ACC112 (cell line): Measurements from ENCODE around the gene C1QTNF8.

Experiments used
- H2AFZ ChIP-seq: fragments of 200-600 bp; sonication (generic); one replicate; pipeline ENCODE4 v1.6.0; 2017; ENCODE audit warnings: antibody characterized with exemption, low read length; ENCODE audit not compliant: unreplicated experiment
- H3K27ac ChIP-seq: fragments of 200-600 bp; sonication (generic); 2 replicates; pipeline ENCODE4 v1.5.1; 2014; ENCODE audit warnings: low read depth, mild to moderate bottlenecking, antibody characterized with exemption, low read length, moderate library complexity
- H3K27me3 ChIP-seq: fragments of 200-600 bp; sonication (generic); 2 replicates; pipeline ENCODE4 v1.6.1; 2014; ENCODE audit warnings: mild to moderate bottlenecking, antibody characterized with exemption, low read length, moderate library complexity, mixed read lengths; ENCODE audit not compliant: insufficient read depth
- H3K36me3 ChIP-seq: fragments of 200-600 bp; sonication (generic); 2 replicates; pipeline ENCODE4 v1.6.1; 2016; ENCODE audit warnings: mild to moderate bottlenecking, antibody characterized with exemption, low read length, moderate library complexity, mixed read lengths; ENCODE audit not compliant: insufficient read depth
- H3K4me1 ChIP-seq: fragments of 200-600 bp; sonication (generic); one replicate; pipeline ENCODE4 v1.6.1; 2016; ENCODE audit warnings: low read length, mixed read lengths; ENCODE audit not compliant: insufficient read depth, unreplicated experiment, control insufficient read depth
- H3K4me3 ChIP-seq: fragments of 200-600 bp; sonication (generic); 2 replicates; pipeline ENCODE4 v1.5.1; 2014; ENCODE audit warnings: mild to moderate bottlenecking, low read depth, low read length
- H3K79me2 ChIP-seq: fragments of 200-600 bp; sonication (generic); one replicate; pipeline ENCODE4 v1.6.0; 2016; ENCODE audit warnings: low read length; ENCODE audit not compliant: control insufficient read depth, unreplicated experiment, insufficient read depth

The C1QTNF8 gene

DNA sequence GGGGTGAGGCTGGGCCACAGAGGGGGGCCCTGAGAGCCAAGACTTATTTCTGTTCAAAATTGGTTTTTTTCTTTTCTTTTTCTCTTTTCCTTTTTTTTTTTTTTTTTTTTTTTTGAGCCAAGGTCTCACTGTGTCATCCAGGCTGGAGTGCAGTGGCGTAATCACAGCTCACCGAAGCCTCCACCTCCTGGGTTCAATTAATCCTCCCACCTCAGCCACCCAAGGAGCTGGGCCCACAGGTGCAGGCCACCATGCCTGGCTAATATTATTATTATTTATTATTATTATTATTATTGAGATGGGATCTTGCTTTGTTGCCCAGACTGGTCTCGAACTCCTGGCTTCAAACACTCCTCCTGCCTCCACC is 39.4 kb upstream of the C1QTNF8 start:
- no peak overlapping the region for H3K27ac ChIP-seq
- H3K4me3 ChIP-seq, result no peak overlapping the region
- H3K79me2 ChIP-seq, result no peaks in the 10 kb centered on the region
- no peaks in the 10 kb centered on the region for H3K4me1 ChIP-seq
- H3K36me3 ChIP-seq, result no peaks in the 10 kb centered on the region
- H2AFZ ChIP-seq, result no peak overlapping the region
- peaks cover 11% of the 10 kb centered on the region; the same call in 1 of the 2 replicates for H3K27me3 ChIP-seq

DNA sequence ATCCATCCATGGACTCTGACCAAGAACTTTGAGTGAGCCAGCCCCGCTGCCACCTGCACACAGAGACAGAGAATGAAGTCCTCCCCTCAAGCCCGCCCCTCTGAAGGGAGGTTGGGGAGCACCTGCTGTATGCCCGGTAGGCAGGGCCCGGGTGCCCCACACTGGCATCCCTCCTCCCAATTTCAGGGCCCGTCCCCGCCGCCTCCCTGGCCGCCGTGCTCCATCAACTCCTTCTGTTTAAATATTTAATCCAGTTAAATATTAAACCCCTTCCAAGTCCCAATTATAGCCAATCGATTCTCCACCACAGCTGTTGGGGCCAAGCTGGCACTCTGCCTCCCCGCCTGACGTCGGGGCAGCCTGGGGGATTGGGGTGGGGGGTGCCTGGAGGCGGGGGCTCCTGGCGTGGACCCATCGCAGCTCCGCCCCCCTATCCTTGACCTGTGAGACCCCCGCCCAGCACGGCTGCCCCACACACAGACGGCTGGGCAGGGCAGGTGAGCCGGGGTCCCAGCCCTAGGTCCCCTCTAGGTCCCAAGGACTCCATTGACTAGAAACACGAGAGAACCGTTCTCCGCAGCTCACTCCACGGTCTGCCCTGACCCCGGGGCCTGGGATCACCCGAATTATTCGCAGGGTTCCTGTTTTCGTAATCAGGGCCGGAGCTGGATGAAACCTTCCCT is 38.9 kb upstream of the C1QTNF8 start:
- Histone ChIP-seq H3K27ac (no peak overlapping the region), H3K4me3 (no peak overlapping the region), H3K27me3 (peaks cover 9% of the 10 kb centered on the region; the same call in 1 of the 2 replicates), H3K4me1 (no peaks in the 10 kb centered on the region), H3K36me3 (no peaks in the 10 kb centered on the region), H3K79me2 (no peaks in the 10 kb centered on the region), H2AFZ (no peak overlapping the region)

DNA sequence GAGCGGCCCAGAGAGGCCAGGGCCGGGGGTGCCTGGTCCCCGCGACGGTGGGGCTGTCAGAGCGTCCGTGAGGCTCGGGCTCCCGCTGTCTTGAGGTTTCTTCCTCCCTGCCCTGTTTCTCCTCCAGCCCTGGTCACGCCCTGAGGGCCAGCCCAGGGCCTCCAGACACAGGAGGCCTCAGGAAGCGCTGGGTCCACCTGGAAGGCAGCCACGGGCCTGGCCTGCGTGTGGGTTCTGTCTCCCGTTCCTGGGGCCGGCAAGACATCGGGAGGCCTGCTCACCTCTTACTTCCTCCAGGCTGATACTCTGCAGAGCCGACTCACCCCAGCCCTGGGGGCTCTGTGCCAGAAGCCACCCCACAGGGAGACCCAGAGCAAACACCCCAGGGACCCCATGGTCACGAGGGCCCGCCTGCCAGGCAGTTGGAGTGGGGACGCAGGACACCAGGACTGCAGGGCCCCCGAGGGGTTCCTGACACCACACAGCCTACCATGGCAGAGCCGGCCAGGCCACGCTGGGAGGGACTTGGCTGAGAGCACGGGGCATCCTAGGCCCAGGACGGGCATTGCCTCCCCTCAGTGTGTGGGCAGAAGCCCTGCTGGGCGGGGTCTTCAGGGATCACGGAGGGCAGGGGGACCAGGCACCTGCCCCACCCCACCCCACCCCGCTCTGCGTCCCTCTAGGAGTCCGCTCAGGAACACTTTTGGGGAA is 37.9 kb upstream of the C1QTNF8 start:
- H3K27ac ChIP-seq, result no peak overlapping the region

DNA sequence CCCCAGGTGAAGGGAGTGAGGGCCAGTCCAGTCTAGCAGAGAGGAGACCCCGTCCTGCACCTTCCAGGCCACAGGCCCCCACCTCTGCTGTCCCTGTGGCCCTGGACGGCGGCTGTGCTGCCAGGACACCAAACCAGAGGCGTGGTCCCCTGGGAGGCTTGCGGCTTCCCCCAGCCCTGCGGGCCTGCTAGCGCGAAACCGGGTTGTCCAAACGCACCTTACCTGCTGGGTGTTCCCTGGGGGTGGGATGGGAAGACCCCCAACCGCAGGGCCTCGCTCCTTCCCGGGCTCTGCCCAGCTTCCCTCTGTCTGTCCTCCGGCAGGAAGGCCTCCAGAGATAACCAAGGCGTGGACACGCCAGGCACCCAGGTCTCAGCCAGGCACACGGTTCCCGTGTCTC is 37.2 kb upstream of the C1QTNF8 start:
- Histone ChIP-seq H3K4me3 (no peak overlapping the region), H2AFZ (no peak overlapping the region), H3K27ac (no peak overlapping the region), H3K36me3 (no peaks in the 10 kb centered on the region), H3K4me1 (no peaks in the 10 kb centered on the region), H3K27me3 (peaks cover 9% of the 10 kb centered on the region; the same call in 1 of the 2 replicates), H3K79me2 (no peaks in the 10 kb centered on the region)

More for the DNA sequence above, 37.9 kb upstream of the C1QTNF8 start:
- Histone ChIP-seq H3K4me1 (no peaks in the 10 kb centered on the region), H3K36me3 (no peaks in the 10 kb centered on the region), H2AFZ (no peak overlapping the region), H3K27me3 (peaks cover 9% of the 10 kb centered on the region; the same call in 1 of the 2 replicates), H3K4me3 (no peak overlapping the region), H3K79me2 (no peaks in the 10 kb centered on the region)

DNA sequence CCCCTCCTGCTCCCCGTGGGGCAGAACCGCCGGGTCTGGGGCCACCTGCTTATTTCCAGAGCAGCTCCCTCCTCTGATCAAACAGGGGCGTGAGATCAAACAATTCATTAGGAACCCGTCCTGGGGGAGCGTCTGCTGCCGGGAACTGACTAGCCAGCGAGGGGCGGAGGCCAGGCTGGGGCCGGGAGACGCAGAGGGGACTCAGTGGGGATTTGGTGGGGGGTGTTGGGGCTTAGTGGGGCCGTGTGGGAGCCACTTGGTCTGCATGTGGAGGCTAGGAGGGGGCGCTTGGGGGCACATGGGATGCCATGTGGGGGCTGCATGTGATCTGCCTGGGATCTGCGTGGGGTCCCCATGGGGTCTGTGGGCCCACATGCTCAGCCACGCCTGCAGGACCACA is 36.4 kb upstream of the C1QTNF8 start:
- H3K27me3 ChIP-seq, result peaks cover 9% of the 10 kb centered on the region; the same call in 1 of the 2 replicates
- no peak overlapping the region for H3K4me3 ChIP-seq
- H3K36me3 ChIP-seq, result no peaks in the 10 kb centered on the region
- no peaks in the 10 kb centered on the region for H3K79me2 ChIP-seq
- no peak overlapping the region for H2AFZ ChIP-seq
- no peak overlapping the region for H3K27ac ChIP-seq
- H3K4me1 ChIP-seq, result no peaks in the 10 kb centered on the region

DNA sequence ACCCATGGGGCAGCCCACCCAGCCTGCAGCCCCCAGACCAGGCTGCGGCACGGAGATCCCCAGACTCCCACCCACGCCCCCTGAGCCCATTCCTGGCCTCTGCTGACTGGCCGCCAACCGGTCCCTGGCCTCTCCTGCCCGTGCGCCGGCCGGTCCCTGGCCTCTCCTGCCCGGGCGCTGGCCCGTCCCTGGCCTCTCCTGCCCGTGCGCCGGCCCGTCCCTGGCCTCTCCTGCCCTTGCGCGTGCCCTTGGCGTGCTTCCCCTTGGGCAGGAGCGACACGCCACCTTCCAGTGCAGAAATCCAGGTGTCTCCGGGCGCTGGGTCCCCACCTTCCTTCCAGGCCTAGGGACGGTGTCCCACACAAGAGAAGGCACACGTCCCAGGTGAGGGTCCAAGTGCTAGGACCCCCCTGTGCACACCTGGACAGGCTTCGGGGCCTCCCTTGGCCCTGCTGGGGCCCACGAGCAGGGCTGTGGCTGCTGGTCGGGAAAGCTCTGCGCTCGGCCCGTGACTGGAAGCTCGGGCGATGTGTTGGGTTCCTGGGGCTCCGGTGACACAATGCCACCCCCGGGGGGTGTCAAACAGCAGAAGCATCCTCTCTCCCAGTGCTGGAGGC is 35.4 kb upstream of the C1QTNF8 start:
- Histone ChIP-seq H3K4me3 (no peak overlapping the region), H2AFZ (no peak overlapping the region), H3K4me1 (no peaks in the 10 kb centered on the region), H3K27me3 (peaks cover 9% of the 10 kb centered on the region; the same call in 1 of the 2 replicates), H3K79me2 (no peaks in the 10 kb centered on the region), H3K27ac (no peak overlapping the region), H3K36me3 (no peaks in the 10 kb centered on the region)

DNA sequence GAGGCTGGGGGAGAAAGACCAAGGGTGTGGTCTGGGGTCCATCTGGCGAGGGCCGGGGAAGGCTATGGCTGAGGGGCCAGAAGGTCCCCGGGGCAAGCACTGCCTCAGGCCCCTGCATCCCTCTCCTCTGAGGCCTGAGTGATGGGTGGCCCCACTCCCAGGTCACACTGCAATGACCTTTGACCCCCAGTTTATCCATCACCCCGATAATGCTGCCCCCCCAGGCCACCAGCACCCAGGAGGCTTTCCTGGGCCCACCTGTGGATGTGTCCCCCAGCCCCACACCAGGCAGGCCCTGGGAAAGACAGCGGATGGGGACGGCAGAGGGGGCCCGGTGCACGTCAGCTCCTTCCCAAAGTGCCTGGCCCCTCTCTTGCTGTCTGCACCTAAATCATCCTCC is 34.3 kb upstream of the C1QTNF8 start:
- Histone ChIP-seq H3K79me2 (no peaks in the 10 kb centered on the region), H3K27ac (no peak overlapping the region), H3K36me3 (no peaks in the 10 kb centered on the region), H2AFZ (no peak overlapping the region), H3K27me3 (peaks cover 9% of the 10 kb centered on the region; the same call in 1 of the 2 replicates), H3K4me3 (no peak overlapping the region), H3K4me1 (no peaks in the 10 kb centered on the region)

DNA sequence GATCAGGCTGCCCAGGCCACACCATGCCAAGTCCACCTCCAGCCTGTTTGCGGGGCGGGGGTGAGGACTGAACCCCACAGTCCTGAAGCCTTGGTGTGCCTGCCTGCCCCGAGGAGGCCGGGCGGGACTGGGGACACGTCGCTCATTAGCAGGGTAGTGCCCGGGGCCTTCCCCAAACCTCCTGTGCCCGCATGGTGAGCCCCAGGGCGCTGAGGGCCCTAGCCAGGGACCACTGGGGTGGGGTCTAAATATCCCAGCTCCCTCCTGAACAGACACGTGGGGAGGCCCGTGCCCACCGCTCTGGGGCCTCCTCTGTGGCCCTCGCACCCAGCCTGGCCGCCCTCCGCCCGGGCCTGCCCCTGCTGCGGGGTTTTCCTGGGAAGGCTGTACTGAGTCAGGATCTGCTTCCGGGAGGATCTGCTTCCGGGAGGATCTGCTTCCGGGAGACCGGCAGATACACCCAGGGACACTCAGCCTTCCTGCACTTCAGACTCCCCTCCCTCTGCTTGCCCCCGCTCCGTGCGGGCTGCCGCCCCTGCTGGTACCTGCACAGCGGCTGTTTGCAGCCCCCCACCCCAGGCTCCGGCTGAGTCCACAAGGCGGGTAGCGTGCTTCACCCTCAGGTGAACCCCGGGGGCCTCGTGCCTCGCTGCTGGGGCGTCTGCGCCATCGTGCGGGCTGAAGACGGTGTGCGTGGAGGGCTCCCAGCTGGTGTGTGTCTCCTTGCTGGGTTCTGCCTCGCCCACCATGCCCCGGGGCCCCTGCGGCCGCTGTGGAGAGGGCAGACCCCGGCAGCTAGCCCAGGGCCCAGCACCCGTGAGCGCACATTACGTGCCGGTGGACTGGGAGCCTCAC is 33.3 kb upstream of the C1QTNF8 start:
- H3K27me3 ChIP-seq, result peaks cover under 1% of the 10 kb centered on the region; the same call in 1 of the 2 replicates
- H3K27ac ChIP-seq, result no peak overlapping the region
- no peak overlapping the region for H2AFZ ChIP-seq
- no peaks in the 10 kb centered on the region for H3K36me3 ChIP-seq
- no peaks in the 10 kb centered on the region for H3K79me2 ChIP-seq
- no peak overlapping the region for H3K4me3 ChIP-seq
- H3K4me1 ChIP-seq, result no peaks in the 10 kb centered on the region

DNA sequence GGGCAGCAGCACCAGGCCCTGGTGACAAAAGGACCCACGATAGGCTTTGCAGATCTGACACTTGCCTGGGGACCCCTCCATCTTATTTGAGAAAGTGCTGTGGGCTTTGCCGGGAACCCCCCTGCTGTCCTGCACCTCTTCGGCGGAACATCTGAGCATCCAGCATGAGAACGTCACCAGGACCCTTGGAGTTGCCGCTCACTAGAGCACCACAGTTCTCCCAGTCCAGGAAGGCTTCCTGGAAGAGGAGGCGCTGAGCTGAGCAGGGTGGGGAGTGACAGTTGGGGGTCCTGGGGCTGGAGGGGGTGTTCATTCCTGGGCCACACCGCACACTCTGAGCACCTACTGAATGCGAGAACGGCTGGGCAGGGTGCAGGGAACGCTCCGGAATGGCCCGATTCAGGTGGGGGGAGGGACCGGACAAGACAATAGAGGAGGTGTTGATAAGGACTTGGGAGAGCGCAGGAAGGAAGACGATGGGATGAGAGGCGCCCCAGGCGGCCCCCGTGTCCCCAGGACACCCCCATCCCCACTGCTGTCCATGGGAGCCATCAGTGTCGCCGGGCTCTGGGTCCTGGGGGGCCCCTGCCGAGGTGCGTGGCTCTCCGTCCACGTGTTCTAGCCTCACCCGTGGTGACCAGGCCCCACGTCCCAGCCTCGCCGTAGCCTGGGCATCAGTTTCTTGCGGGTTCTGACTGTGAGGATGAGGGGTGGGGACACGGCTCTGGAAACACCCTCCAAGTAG is 32.1 kb upstream of the C1QTNF8 start:
- H3K27ac ChIP-seq, result no peak overlapping the region
- no peaks in the 10 kb centered on the region for H3K27me3 ChIP-seq
- H3K36me3 ChIP-seq, result no peaks in the 10 kb centered on the region
- no peaks in the 10 kb centered on the region for H3K4me1 ChIP-seq
- no peaks in the 10 kb centered on the region for H3K79me2 ChIP-seq
- no peak overlapping the region for H2AFZ ChIP-seq
- H3K4me3 ChIP-seq, result no peak overlapping the region

DNA sequence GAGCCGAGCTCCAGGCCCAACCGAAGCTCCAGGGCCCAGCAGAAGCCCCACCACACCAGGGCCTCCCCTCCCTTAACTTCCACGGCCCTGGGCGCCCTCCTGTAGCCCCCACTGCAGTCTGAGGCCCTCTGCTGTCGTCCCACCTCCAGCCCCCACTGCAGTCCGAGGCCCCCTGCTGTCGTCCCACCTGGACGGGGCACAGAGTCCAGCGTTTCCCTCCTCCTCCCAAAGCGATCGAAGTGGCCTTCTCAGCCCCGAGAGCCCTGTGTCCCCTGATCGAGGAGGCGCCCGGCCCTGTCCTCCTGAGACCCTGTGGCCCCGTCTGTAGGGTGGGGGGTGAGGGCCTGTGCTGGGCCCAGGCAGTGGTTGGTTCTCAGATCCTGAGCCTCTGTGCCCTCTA is 31.1 kb upstream of the C1QTNF8 start:
- no peaks in the 10 kb centered on the region for H3K79me2 ChIP-seq
- no peaks in the 10 kb centered on the region for H3K4me1 ChIP-seq
- no peaks in the 10 kb centered on the region for H3K36me3 ChIP-seq
- H3K27ac ChIP-seq, result no peak overlapping the region
- H2AFZ ChIP-seq, result no peak overlapping the region
- H3K4me3 ChIP-seq, result no peak overlapping the region
- no peaks in the 10 kb centered on the region for H3K27me3 ChIP-seq
